ENCODE results near the gene TRMO. TPM values are rescaled to one million over a fixed set of nuclear protein-coding genes. Genes with fewer than 3 reads are reported as not detected.

Gene TRMO
- total RNA-seq, 1 experiment from 2014 or later = 10.0 TPM

DNA sequence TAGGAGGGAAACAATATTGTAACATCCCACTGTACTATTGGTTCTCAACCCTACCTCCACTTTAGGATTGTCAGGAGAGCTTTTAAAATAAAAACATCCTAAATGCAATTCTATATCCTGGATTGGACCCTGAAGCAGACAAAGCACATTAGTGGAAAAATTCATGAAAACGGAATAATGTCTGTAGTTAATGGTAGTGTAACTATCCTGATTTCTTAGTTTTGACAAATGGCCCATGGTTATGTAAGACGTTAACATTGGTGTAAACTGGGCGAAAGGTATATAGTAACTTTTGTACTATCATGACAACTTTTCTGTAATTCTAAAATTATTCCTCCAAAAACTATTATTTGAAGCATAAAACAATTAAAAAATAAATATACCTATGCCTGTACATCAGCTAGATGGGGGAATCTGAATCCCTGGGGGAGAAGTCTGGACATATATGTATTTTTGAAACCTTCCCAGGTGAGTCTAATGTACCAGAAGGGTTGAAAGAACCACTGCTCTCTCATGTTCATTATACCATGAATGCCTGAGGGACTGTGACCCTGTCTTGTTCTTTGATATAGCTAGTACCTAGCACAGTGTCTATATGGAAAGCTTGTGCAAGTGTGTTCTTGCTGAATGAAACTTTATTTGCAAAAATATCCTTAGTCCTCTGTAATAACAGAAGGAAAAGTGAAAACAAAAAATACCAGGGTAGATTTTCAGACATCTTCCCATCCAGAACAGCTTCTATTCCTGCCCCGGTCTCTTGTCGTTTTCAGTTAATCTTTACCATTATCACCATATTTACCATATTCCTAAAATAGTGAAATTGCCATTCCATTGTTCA lies 3.4 kb upstream of the TRMO start:
- no peak for TF ChIP-seq CTCF (IDR thresholded peaks at IDR 0.05; ENCODE audit: insufficient read depth in 1 of 2, low read depth in 1 of 2, low read length in 1 of 2, severe bottlenecking in 1 of 2, unreplicated experiment in 1 of 2)
- no peaks in the 10 kb centered on the region for H3K36me3 ChIP-seq (ENCODE audit: control insufficient read depth, insufficient read depth, low read length)
- no peak overlapping the region for H3K4me3 Mint-ChIP-seq (ENCODE audit: unreplicated experiment)
- intact Hi-C loops (cut with micrococcal nuclease; ENCODE audit: unreplicated experiment) = no loop called here
- H3K27ac Mint-ChIP-seq (ENCODE audit: unreplicated experiment) = no peak overlapping the region
- ChIA-PET CTCF (no interaction called here), POLR2A (no interaction called here)
- H3K36me3 Mint-ChIP-seq (ENCODE audit: insufficient read depth, unreplicated experiment) = peaks cover 13% of the 10 kb centered on the region
- H3K4me1 Mint-ChIP-seq (ENCODE audit: low read depth, unreplicated experiment) = peaks cover 14% of the 10 kb centered on the region
- no peaks in the 10 kb centered on the region for H3K9me3 ChIP-seq
- peaks cover 2% of the 10 kb centered on the region; the same call in 1 of the 2 replicates for H3K27me3 ChIP-seq (replicated peaks; ENCODE audit: control insufficient read depth, insufficient read depth, low read length)
- BruUV-seq (replicated peaks) = no TSS peak
- no peaks in the 10 kb centered on the region; the same call in 1 of the 2 replicates for H3K4me1 ChIP-seq
- H3K9me3 Mint-ChIP-seq (ENCODE audit: unreplicated experiment) = no peaks in the 10 kb centered on the region
- no peak for DNase-seq
- no peak overlapping the region for H3K4me3 ChIP-seq (ENCODE audit: low read depth, low read length)
- peaks cover 8% of the 10 kb centered on the region for H3K27me3 Mint-ChIP-seq (ENCODE audit: insufficient read depth, unreplicated experiment)

DNA sequence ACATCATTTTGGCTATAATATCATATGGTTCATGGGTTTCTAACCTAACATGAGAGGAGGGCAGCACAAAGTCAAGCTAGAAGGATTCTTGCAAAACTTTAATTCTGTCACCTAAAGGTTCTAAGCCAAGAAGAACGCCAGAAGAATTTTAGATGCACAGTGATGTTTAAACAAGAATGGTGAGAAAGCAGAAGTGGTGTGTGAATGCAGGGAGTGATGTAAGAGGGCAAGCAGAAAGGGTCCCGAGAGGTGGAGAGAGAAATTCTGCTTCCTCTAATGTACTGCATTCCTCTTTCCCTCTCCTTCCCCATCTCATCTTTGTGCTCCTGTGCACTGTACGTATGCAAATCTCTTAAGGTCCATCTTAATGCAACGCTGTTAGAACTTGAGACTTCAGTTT lies 2.1 kb upstream of the TRMO start:
- no peak for DNase-seq
- no peak overlapping the region for H3K4me3 ChIP-seq (ENCODE audit: low read depth, low read length)
- peaks cover 17% of the 10 kb centered on the region for H3K4me1 Mint-ChIP-seq (ENCODE audit: low read depth, unreplicated experiment)
- no peaks in the 10 kb centered on the region for H3K9me3 Mint-ChIP-seq (ENCODE audit: unreplicated experiment)
- ChIA-PET POLR2A (no interaction called here), CTCF (interaction anchor here (2.5 kb wide), 1 partner anchor 110 kb away, joined by 16 read pairs; no protein-coding TSS in a partner anchor)
- peaks cover 13% of the 10 kb centered on the region for H3K36me3 Mint-ChIP-seq (ENCODE audit: insufficient read depth, unreplicated experiment)
- BruUV-seq (replicated peaks) = no TSS peak
- intact Hi-C loops (cut with micrococcal nuclease; ENCODE audit: unreplicated experiment) = loop anchor here (5.0 kb wide), 1 partner anchor 338 kb away; no protein-coding TSS in a partner anchor
- no peak overlapping the region for H3K4me3 Mint-ChIP-seq (ENCODE audit: unreplicated experiment)
- no peak overlapping the region for H3K27ac Mint-ChIP-seq (ENCODE audit: unreplicated experiment)
- H3K9me3 ChIP-seq = no peaks in the 10 kb centered on the region
- no peaks in the 10 kb centered on the region for H3K36me3 ChIP-seq (ENCODE audit: control insufficient read depth, insufficient read depth, low read length)
- no peaks in the 10 kb centered on the region; the same call in 1 of the 2 replicates for H3K4me1 ChIP-seq
- H3K27me3 ChIP-seq (replicated peaks; ENCODE audit: control insufficient read depth, insufficient read depth, low read length) = no peaks in the 10 kb centered on the region
- peaks cover 5% of the 10 kb centered on the region for H3K27me3 Mint-ChIP-seq (ENCODE audit: insufficient read depth, unreplicated experiment)
- no peak for TF ChIP-seq CTCF (IDR thresholded peaks at IDR 0.05; ENCODE audit: insufficient read depth in 1 of 2, low read depth in 1 of 2, low read length in 1 of 2, severe bottlenecking in 1 of 2, unreplicated experiment in 1 of 2)

DNA sequence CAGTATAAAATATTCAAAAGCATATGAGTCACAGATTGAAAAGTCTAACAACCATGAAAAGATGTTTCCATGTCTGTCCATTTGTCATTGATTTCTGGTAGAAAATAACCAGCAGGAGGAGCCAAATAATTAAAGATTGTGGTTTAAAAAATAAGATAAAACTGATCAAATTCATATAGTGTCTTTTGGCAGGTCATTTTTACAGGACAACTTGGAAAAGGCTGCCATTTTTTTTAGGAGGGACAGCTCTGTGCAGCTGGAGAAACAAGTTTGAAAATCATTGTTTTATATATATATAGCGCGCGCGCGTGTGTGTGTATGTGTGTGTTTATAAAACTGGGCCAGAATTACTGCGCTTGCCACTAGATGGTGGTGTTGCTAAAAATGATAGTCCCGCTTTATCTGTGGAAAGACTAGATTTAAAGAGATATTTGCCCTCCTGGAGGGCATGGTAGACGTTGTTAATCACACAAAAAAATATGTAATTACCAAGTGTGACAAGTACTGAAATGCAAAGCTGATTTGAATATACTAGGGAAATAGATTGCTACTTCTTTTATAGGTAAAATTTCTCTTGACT lies 1.3 kb upstream of the TRMO start:
- peak overlapping the region; percentile 96 for H3K27ac Mint-ChIP-seq (ENCODE audit: unreplicated experiment)
- Histone ChIP-seq H3K27me3 (replicated peaks; ENCODE audit: control insufficient read depth, insufficient read depth, low read length) (no peaks in the 10 kb centered on the region), H3K36me3 (ENCODE audit: control insufficient read depth, insufficient read depth, low read length) (no peaks in the 10 kb centered on the region), H3K4me1 (no peaks in the 10 kb centered on the region; the same call in 1 of the 2 replicates), H3K4me3 (ENCODE audit: low read depth, low read length) (peak overlapping the region; percentile 16), H3K9me3 (no peaks in the 10 kb centered on the region)
- ChIA-PET CTCF (interaction anchor here (1.0 to 2.6 kb wide), 4 partner anchors 33 to 133 kb away, joined by 3 to 18 read pairs (median 13); partner anchors contain the start of genes ANP32B and NANS), POLR2A (interaction anchor here (0.5 to 3.2 kb wide), 2 partner anchors 14 to 133 kb away, joined by 3 to 15 read pairs; partner anchors contain the start of genes HEMGN and NANS)
- peak overlapping the region; percentile 85 for H3K4me3 Mint-ChIP-seq (ENCODE audit: unreplicated experiment)
- peaks cover 13% of the 10 kb centered on the region for H3K36me3 Mint-ChIP-seq (ENCODE audit: insufficient read depth, unreplicated experiment)
- DNase-seq = peak; percentile 74 to 77
- TF ChIP-seq CTCF (IDR thresholded peaks at IDR 0.05; ENCODE audit: insufficient read depth in 1 of 2, low read depth in 1 of 2, low read length in 1 of 2, severe bottlenecking in 1 of 2, unreplicated experiment in 1 of 2) = peak; percentile 66 to 81
- intact Hi-C loops (cut with micrococcal nuclease; ENCODE audit: unreplicated experiment) = loop anchor here (1.0 to 5.0 kb wide), 3 partner anchors 31 to 339 kb away; no protein-coding TSS in a partner anchor
- BruUV-seq (replicated peaks) = no TSS peak
- H3K9me3 Mint-ChIP-seq (ENCODE audit: unreplicated experiment) = no peaks in the 10 kb centered on the region
- peaks cover 2% of the 10 kb centered on the region for H3K27me3 Mint-ChIP-seq (ENCODE audit: insufficient read depth, unreplicated experiment)
- H3K4me1 Mint-ChIP-seq (ENCODE audit: low read depth, unreplicated experiment) = peaks cover 17% of the 10 kb centered on the region

Data from Caco-2 (cell line).